ENCODE results near the gene MVD.

Gene MVD

GRCh38 chr16:88662843-88663606 lies at the start of gene MVD:
MVD (minus strand) TSS chr16:88663091; CDS start chr16:88663080, 11 bp downstream.
- in situ Hi-C loops (cut with MboI; ENCODE audit: low sequenced_read_pairs) = no loop called here

GRCh38 chr16:88712362-88712979 lies 49.6 kb upstream of the MVD start:
- in situ Hi-C loops (cut with MboI; ENCODE audit: low sequenced_read_pairs) = no loop called here

GRCh38 chr16:88711750-88712340 lies 49.0 kb upstream of the MVD start:
- in situ Hi-C loops (cut with MboI; ENCODE audit: low sequenced_read_pairs) = no loop called here

GRCh38 chr16:88710556-88710955 lies 47.7 kb upstream of the MVD start:
- in situ Hi-C loops (cut with MboI; ENCODE audit: low sequenced_read_pairs) = no loop called here

GRCh38 chr16:88706965-88707826 lies 44.3 kb upstream of the MVD start:
- in situ Hi-C loops (cut with MboI; ENCODE audit: low sequenced_read_pairs) = no loop called here

GRCh38 chr16:88706229-88706964 lies 43.5 kb upstream of the MVD start, which contains the start of the genes CTU2 and RNF166:
CTU2 (plus strand) TSS chr16:88706503; CDS start chr16:88706531, 28 bp downstream.
RNF166 (minus strand) TSS chr16:88706408; CDS start chr16:88706325, 83 bp downstream.
- in situ Hi-C loops (cut with MboI; ENCODE audit: low sequenced_read_pairs) = no loop called here

- in situ Hi-C loops (cut with MboI; ENCODE audit: low sequenced_read_pairs) = no loop called here
Observed at GRCh38 chr16:88705801-88706228, 42.9 kb upstream of the MVD start.

- in situ Hi-C loops (cut with MboI; ENCODE audit: low sequenced_read_pairs) = no loop called here
Observed at GRCh38 chr16:88705076-88705684, 42.3 kb upstream of the MVD start.

- in situ Hi-C loops (cut with MboI; ENCODE audit: low sequenced_read_pairs) = no loop called here
Observed at GRCh38 chr16:88703486-88704309, 40.8 kb upstream of the MVD start.

- in situ Hi-C loops (cut with MboI; ENCODE audit: low sequenced_read_pairs) = no loop called here
Observed at GRCh38 chr16:88702371-88703210, 39.7 kb upstream of the MVD start.

GRCh38 chr16:88701581-88702370 lies 38.9 kb upstream of the MVD start:
- in situ Hi-C loops (cut with MboI; ENCODE audit: low sequenced_read_pairs) = no loop called here

- in situ Hi-C loops (cut with MboI; ENCODE audit: low sequenced_read_pairs) = no loop called here
Observed at GRCh38 chr16:88700636-88701482, 38.0 kb upstream of the MVD start.

- in situ Hi-C loops (cut with MboI; ENCODE audit: low sequenced_read_pairs) = no loop called here
Observed at GRCh38 chr16:88700322-88700635, 37.4 kb upstream of the MVD start.

GRCh38 chr16:88699180-88699579 lies 36.3 kb upstream of the MVD start:
- in situ Hi-C loops (cut with MboI; ENCODE audit: low sequenced_read_pairs) = no loop called here

GRCh38 chr16:88698646-88699045 lies 35.8 kb upstream of the MVD start:
- in situ Hi-C loops (cut with MboI; ENCODE audit: low sequenced_read_pairs) = no loop called here

- in situ Hi-C loops (cut with MboI; ENCODE audit: low sequenced_read_pairs) = no loop called here
Observed at GRCh38 chr16:88697831-88698615, 35.1 kb upstream of the MVD start.

Measured in hTERT RPE-1 (cell line).